Activated CD4-positive, alpha-beta T cell treated with anti-CD3 and anti-CD28 coated beads, Interleukin-2, amount 10 ng/mL, durations not matched to agents 7 days and 5 days (primary cell): ENCODE measurements around the gene ZNF831. TPM values are rescaled to one million over a fixed set of nuclear protein-coding genes. Genes with fewer than 3 reads are reported as not detected.
A peak's percentile ranks its signal among the peaks of the same experiment; 100 is the strongest.

Source experiments
- CTCF ChIA-PET: fragments of 350-600 bp; sonication (Branson Sonifier 250); formaldehyde crosslinking; loops from one replicate; lab custom pipeline; 2021; ENCODE audit warnings: antibody characterized with exemption; lab: Charles Lee
- POLR2A ChIA-PET: fragments of 350-600 bp; sonication (Branson Sonifier 250); formaldehyde crosslinking; loops from one replicate; lab custom pipeline; 2021; ENCODE audit warnings: antibody characterized with exemption; lab: Charles Lee
- DNase-seq: peaks from one replicate; pipeline ENCODE4 v3.0.0-alpha.2; 2020
- H3K27ac Mint-ChIP-seq: one replicate; pipeline ENCODE4 v1.8.0; 2021; ENCODE audit warnings: mild to moderate bottlenecking, moderate library complexity, mixed read lengths
- H3K27me3 Mint-ChIP-seq: one replicate; pipeline ENCODE4 v1.8.0; 2021; ENCODE audit warnings: mixed read lengths
- H3K36me3 Mint-ChIP-seq: one replicate; pipeline ENCODE4 v1.8.0; 2021; ENCODE audit warnings: low read depth, mixed read lengths
- H3K4me1 Mint-ChIP-seq: one replicate; pipeline ENCODE4 v1.8.0; 2021; ENCODE audit warnings: mixed read lengths
- H3K4me3 Mint-ChIP-seq: one replicate; pipeline ENCODE4 v1.8.0; 2021; ENCODE audit warnings: mild to moderate bottlenecking, moderate library complexity, mixed read lengths
- H3K9me3 Mint-ChIP-seq: one replicate; pipeline ENCODE4 v1.8.0; 2021; ENCODE audit warnings: mixed read lengths
- total RNA-seq, 2 experiments: library from RNA; stranded (reverse); gene quantifications; one replicate each; pipeline ENCODE4 v1.2.3, GENCODE V29; 2021

Gene ZNF831
- total RNA-seq, 2 experiments from 2014 or later = 10.3 to 10.4 TPM

DNA sequence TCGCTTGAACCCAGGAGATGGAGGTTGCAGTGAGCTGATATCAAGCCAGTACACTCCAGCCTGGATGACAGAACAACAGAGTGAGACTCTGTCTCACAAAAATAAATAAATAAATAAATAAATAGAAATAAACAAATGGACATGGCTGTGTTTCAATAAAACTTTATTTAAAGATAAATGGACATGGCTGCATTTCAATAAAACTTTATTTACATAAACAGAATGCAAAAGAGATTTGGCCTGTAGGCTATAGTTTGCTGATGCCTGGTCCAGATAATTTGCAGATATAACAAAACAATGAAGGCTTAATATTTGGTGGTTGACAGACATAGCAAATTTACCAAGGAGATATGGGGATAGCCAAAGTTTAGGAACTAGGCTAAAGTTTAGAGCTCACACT, 66.8 kb downstream of the ZNF831 start:
- POLR2A ChIA-PET = no interaction called here
- peaks cover 8% of the 10 kb centered on the region for H3K9me3 Mint-ChIP-seq
- CTCF ChIA-PET = interaction anchor here (0.9 to 2.9 kb wide), 4 partner anchors 8 to 143 kb away, joined by 3 to 11 read pairs (median 4); no protein-coding TSS in a partner anchor

DNA sequence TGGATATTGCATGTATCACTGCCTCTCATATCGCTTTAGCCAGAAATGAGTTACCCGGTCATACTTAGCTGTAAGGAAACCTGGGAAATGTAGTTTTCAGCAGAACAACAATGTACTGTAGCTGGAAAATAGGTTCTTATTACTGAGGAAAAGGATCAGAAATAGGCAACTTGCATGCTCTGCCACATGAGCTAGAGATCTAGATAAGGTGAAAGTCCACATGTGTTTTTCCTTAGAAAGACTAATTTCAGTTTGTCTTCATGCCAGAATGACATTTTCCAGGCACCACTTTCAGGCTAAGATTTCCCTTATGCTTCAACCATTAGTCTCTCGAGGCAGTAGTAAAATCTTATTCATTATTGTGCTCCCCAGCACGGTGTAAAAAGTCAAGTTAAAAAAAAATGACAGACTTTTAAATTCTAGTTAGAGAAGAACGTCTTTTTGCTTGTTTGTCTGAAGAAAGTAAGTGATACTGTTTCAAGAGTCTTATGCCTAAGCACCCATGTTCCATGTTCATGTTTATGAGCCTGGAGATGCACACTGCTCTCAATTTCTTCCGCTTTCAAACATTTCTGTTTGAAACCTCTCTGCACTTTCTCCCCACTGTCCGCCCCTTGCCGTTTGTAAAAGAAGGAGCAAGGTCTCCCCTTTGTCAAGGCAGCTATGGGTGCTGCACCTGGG, 67.6 kb downstream of the ZNF831 start:
- Mint-ChIP-seq H3K36me3 (peaks cover 35% of the 10 kb centered on the region), H3K4me3 (no peak overlapping the region), H3K9me3 (peaks cover 8% of the 10 kb centered on the region), H3K27ac (no peak overlapping the region), H3K27me3 (no peaks in the 10 kb centered on the region), H3K4me1 (peaks cover 21% of the 10 kb centered on the region)
- DNase-seq = no peak
- ChIA-PET POLR2A (no interaction called here), CTCF (interaction anchor here (0.9 to 2.9 kb wide), 3 partner anchors 9 to 144 kb away, joined by 3 to 11 read pairs (median 4); no protein-coding TSS in a partner anchor)

More for the DNA sequence above, 66.8 kb downstream of the ZNF831 start:
- no peak overlapping the region for H3K27ac Mint-ChIP-seq
- DNase-seq = no peak
- peaks cover 35% of the 10 kb centered on the region for H3K36me3 Mint-ChIP-seq
- no peaks in the 10 kb centered on the region for H3K27me3 Mint-ChIP-seq
- H3K4me3 Mint-ChIP-seq = no peak overlapping the region
- H3K4me1 Mint-ChIP-seq = peaks cover 16% of the 10 kb centered on the region

GRCh38 chr20:59232618-59233017, 69.0 kb downstream of the ZNF831 start:
- Mint-ChIP-seq H3K4me3 (no peak overlapping the region), H3K36me3 (peaks cover 26% of the 10 kb centered on the region), H3K27ac (no peak overlapping the region), H3K27me3 (no peaks in the 10 kb centered on the region), H3K4me1 (peaks cover 18% of the 10 kb centered on the region), H3K9me3 (peaks cover 8% of the 10 kb centered on the region)
- CTCF ChIA-PET = interaction anchor here (2.9 kb wide), 1 partner anchor 10 kb away, joined by 11 read pairs; no protein-coding TSS in a partner anchor
- no peak for DNase-seq
- POLR2A ChIA-PET = no interaction called here

DNA sequence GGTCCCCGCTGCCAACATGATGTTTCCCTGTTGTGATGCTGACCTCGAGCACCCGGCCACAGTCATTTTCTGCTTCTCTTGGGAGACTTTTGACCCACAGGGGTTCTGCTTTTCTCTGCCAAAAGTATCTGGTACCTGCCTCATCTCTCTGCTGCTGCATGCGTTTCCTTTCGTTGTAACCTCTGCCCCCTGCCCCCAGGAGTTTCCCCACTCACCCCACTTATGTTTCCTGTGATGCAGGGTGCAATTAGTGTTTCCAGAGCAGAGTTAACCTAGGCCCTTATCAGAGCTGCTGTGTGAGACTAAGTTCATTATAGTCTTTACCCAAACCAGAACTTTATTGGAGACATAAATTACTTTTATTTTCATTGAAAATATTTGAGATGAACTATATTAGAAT, 71.6 kb downstream of the ZNF831 start:
- Mint-ChIP-seq H3K27me3 (no peaks in the 10 kb centered on the region), H3K9me3 (no peaks in the 10 kb centered on the region), H3K27ac (no peak overlapping the region), H3K4me3 (no peak overlapping the region), H3K4me1 (peaks cover 18% of the 10 kb centered on the region), H3K36me3 (peaks cover 25% of the 10 kb centered on the region)
- POLR2A ChIA-PET = no interaction called here
- CTCF ChIA-PET = no interaction called here
- peak; percentile 22 for DNase-seq

GRCh38 chr20:59240006-59240405, 76.4 kb downstream of the ZNF831 start:
- H3K4me1 Mint-ChIP-seq = peaks cover 21% of the 10 kb centered on the region
- H3K4me3 Mint-ChIP-seq = no peak overlapping the region
- no peaks in the 10 kb centered on the region for H3K27me3 Mint-ChIP-seq
- POLR2A ChIA-PET = no interaction called here
- H3K27ac Mint-ChIP-seq = no peak overlapping the region
- H3K36me3 Mint-ChIP-seq = peaks cover 42% of the 10 kb centered on the region
- DNase-seq = no peak
- no peaks in the 10 kb centered on the region for H3K9me3 Mint-ChIP-seq
- CTCF ChIA-PET = no interaction called here

DNA sequence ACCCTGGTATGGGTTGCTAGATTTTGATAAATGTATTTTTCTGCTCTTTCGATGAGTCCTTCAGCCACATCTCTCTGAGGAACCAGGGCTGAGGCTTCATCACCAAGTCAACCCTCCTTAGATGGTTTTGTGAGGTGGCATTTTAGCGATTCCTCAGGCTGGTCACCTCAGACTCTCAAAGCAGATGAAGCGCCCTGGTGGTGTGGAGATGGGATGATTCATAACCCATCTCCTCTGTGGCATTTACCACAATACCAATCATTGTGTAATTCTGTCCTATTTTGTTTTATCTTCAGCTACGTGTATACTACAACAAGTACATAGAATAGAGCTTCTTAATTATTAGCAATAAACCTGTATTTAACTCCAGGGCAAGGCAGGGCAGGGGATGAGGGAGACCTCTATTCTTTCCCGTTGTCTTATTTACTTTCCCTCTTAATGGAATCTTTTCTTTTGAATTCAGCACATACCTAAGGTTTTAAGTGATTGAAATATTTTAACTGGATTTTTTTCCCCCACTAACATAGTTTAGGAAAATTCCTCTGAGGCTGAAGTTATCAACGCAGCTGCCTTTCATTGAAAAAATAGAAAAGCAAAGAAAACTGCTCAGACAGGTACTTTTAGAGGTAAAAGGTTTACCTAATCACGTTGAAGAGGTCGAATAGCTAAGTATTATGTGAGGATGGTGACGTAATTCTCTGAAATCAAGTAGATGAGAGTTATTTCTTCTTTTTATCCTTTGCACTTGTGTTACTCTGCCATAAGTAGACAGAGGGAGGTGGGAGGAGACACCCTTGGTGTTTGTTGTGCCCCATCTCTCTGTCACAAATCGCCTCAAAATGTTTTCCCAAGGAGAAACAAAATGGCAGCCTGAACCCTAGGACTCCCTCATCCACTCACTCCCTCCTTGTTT, 79.3 kb downstream of the ZNF831 start:
- Mint-ChIP-seq H3K9me3 (no peaks in the 10 kb centered on the region), H3K36me3 (peaks cover 47% of the 10 kb centered on the region), H3K4me3 (no peak overlapping the region), H3K27ac (no peak overlapping the region), H3K4me1 (peaks cover 13% of the 10 kb centered on the region), H3K27me3 (no peaks in the 10 kb centered on the region)
- ChIA-PET POLR2A (no interaction called here), CTCF (interaction anchor here (0.8 to 1.3 kb wide), 3 partner anchors 21 to 154 kb away, joined by 3 to 5 read pairs (median 3); no protein-coding TSS in a partner anchor)
- peak; percentile 37 for DNase-seq

DNA sequence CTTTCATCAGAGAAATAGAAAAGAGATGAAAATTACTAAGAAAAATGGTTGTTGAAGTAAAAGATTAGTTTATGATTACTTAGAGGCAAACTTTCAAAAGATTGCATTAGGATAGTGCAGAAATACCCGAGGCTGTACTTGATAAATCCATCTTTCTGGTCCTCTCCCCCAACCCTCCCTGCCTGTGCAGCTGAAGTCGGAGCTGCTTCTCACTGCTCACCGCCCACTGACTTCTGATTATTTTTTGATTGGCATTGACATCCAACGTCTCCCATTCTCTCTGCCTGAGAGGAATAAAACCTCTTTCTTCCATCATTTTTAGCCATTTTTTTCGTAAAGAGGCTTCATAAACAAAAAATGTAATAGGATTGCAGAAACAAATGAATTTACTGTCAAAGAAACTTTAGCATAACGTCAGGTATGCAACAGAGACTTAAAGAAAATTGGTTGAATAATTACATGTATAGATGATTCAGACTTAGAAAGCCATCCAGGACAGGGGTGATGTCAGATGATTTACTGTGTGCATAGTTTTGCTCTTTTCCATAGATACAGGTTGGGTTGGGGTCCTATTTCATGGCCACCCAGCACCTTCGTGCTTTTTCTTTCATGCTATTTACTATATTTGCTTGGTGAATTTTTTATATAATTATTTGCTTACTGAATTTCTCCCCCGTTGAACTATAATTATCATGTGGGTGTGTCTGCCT, 83.2 kb downstream of the ZNF831 start:
- DNase-seq = no peak
- ChIA-PET POLR2A (no interaction called here), CTCF (no interaction called here)
- Mint-ChIP-seq H3K36me3 (peaks cover 58% of the 10 kb centered on the region), H3K9me3 (peaks cover 23% of the 10 kb centered on the region), H3K27me3 (no peaks in the 10 kb centered on the region), H3K4me1 (peaks cover 32% of the 10 kb centered on the region), H3K27ac (no peak overlapping the region), H3K4me3 (no peak overlapping the region)

- no peak for DNase-seq
- Mint-ChIP-seq H3K27ac (no peak overlapping the region), H3K36me3 (peaks cover 62% of the 10 kb centered on the region), H3K4me3 (no peak overlapping the region), H3K9me3 (peaks cover 30% of the 10 kb centered on the region), H3K4me1 (peaks cover 37% of the 10 kb centered on the region), H3K27me3 (no peaks in the 10 kb centered on the region)
- ChIA-PET POLR2A (no interaction called here), CTCF (interaction anchor here (1.0 kb wide), 1 partner anchor 181 kb away, joined by 3 read pairs; no protein-coding TSS in a partner anchor)
Measured at GRCh38 chr20:59247731-59248684, 84.4 kb downstream of the ZNF831 start.

- Mint-ChIP-seq H3K36me3 (peaks cover 72% of the 10 kb centered on the region), H3K27me3 (no peaks in the 10 kb centered on the region), H3K4me1 (peaks cover 58% of the 10 kb centered on the region)
Measured at GRCh38 chr20:59250293-59250692, 86.7 kb downstream of the ZNF831 start.

DNA sequence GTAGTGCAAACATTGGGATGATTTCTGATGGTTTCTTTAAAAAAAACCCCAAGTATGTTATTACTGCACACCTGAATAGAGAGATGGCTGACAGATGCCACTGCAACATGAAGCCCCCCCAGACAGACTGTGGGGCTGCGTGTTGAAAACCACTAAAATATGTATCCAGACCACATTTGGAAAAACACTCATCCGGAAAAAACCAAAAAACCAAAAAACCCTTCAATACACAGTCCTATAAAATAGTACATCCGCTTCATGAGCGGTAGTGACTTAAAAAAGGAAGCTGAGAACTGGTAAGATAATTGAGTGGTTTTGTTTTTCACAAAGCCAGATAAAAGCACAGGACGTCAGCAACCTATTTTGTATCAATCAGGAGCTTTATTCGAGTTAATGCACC, 89.7 kb downstream of the ZNF831 start:
- H3K36me3 Mint-ChIP-seq = peaks cover 90% of the 10 kb centered on the region
- ChIA-PET CTCF (interaction anchor here (0.8 to 1.0 kb wide), 4 partner anchors 12 to 100 kb away, joined by 3 to 4 read pairs (median 3); no protein-coding TSS in a partner anchor), POLR2A (interaction anchor here (0.6 kb wide), 1 partner anchor 35 kb away, joined by 5 read pairs; no protein-coding TSS in a partner anchor)
- peak; percentile 38 for DNase-seq
- no peaks in the 10 kb centered on the region for H3K27me3 Mint-ChIP-seq
- H3K4me1 Mint-ChIP-seq = peaks cover 80% of the 10 kb centered on the region
- peak overlapping the region; percentile 93 for H3K27ac Mint-ChIP-seq
- H3K4me3 Mint-ChIP-seq = peak overlapping the region; percentile 52
- peaks cover 42% of the 10 kb centered on the region for H3K9me3 Mint-ChIP-seq

More at GRCh38 chr20:59250293-59250692, 86.7 kb downstream of the ZNF831 start:
- Mint-ChIP-seq H3K4me3 (no peak overlapping the region), H3K9me3 (peaks cover 32% of the 10 kb centered on the region), H3K27ac (no peak overlapping the region)
- DNase-seq = no peak
- ChIA-PET CTCF (interaction anchor here (1.0 kb wide), 1 partner anchor 12 kb away, joined by 3 read pairs; no protein-coding TSS in a partner anchor), POLR2A (no interaction called here)

- ChIA-PET POLR2A (no interaction called here), CTCF (interaction anchor here (0.8 to 1.5 kb wide), 5 partner anchors 12 to 100 kb away, joined by 3 to 4 read pairs (median 3); no protein-coding TSS in a partner anchor)
- H3K4me3 Mint-ChIP-seq = peak overlapping the region; percentile 52
- DNase-seq = peak; percentile 57
- H3K27ac Mint-ChIP-seq = peak overlapping the region; percentile 93
- peaks cover 81% of the 10 kb centered on the region for H3K4me1 Mint-ChIP-seq
- peaks cover 42% of the 10 kb centered on the region for H3K9me3 Mint-ChIP-seq
- H3K36me3 Mint-ChIP-seq = peaks cover 87% of the 10 kb centered on the region
- no peaks in the 10 kb centered on the region for H3K27me3 Mint-ChIP-seq
Measured at GRCh38 chr20:59253779-59254319, 90.2 kb downstream of the ZNF831 start.
